ENCODE results near the gene BTN3A1.

DNA sequence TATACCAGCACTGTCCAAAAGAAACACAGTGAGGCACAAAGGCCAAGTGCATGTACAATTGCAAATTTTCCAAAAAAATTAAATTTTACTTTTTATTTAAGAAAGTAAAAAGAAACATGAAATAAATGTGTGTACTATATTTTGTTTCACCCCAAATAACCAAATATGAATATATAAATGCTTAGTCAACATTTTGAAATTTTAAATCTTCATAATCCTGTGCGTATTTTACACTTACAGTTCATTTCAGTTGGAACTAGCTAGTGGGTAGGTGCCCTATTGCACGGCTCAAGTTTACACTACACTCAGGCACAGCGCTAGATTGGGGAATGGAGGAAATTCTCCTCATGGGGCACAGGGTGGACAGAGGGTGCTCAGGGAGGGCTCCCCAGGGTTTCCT is 20.3 kb downstream of the BTN3A1 start:
- TF ChIP-seq, protein P1, sequence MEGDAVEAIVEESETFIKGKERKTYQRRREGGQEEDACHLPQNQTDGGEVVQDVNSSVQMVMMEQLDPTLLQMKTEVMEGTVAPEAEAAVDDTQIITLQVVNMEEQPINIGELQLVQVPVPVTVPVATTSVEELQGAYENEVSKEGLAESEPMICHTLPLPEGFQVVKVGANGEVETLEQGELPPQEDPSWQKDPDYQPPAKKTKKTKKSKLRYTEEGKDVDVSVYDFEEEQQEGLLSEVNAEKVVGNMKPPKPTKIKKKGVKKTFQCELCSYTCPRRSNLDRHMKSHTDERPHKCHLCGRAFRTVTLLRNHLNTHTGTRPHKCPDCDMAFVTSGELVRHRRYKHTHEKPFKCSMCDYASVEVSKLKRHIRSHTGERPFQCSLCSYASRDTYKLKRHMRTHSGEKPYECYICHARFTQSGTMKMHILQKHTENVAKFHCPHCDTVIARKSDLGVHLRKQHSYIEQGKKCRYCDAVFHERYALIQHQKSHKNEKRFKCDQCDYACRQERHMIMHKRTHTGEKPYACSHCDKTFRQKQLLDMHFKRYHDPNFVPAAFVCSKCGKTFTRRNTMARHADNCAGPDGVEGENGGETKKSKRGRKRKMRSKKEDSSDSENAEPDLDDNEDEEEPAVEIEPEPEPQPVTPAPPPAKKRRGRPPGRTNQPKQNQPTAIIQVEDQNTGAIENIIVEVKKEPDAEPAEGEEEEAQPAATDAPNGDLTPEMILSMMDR (IDR thresholded peaks at IDR 0.05 in 2 of 3, conservative IDR thresholded peaks at IDR 0.05 in 1 of 3; ENCODE audit: borderline replicate concordance in 1 of 3, insufficient read depth in 1 of 3, low read depth in 2 of 3, low read length in 2 of 3), result no peak
- TF ChIP-seq POLR2A (IDR thresholded peaks at IDR 0.05; ENCODE audit: borderline replicate concordance, extremely low read depth, insufficient read depth, insufficient read length) (no peak), POLR2AphosphoS5 (IDR thresholded peaks at IDR 0.05; ENCODE audit: low read depth, low read length) (no peak), SP1 (IDR thresholded peaks at IDR 0.05; ENCODE audit: low read depth) (no peak), CEBPB (IDR thresholded peaks at IDR 0.05; ENCODE audit: low read depth) (no peak)
- TF ChIP-seq, protein P2, sequence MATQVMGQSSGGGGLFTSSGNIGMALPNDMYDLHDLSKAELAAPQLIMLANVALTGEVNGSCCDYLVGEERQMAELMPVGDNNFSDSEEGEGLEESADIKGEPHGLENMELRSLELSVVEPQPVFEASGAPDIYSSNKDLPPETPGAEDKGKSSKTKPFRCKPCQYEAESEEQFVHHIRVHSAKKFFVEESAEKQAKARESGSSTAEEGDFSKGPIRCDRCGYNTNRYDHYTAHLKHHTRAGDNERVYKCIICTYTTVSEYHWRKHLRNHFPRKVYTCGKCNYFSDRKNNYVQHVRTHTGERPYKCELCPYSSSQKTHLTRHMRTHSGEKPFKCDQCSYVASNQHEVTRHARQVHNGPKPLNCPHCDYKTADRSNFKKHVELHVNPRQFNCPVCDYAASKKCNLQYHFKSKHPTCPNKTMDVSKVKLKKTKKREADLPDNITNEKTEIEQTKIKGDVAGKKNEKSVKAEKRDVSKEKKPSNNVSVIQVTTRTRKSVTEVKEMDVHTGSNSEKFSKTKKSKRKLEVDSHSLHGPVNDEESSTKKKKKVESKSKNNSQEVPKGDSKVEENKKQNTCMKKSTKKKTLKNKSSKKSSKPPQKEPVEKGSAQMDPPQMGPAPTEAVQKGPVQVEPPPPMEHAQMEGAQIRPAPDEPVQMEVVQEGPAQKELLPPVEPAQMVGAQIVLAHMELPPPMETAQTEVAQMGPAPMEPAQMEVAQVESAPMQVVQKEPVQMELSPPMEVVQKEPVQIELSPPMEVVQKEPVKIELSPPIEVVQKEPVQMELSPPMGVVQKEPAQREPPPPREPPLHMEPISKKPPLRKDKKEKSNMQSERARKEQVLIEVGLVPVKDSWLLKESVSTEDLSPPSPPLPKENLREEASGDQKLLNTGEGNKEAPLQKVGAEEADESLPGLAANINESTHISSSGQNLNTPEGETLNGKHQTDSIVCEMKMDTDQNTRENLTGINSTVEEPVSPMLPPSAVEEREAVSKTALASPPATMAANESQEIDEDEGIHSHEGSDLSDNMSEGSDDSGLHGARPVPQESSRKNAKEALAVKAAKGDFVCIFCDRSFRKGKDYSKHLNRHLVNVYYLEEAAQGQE (IDR thresholded peaks at IDR 0.05; ENCODE audit: low read depth), result no peak
